Adrenal gland (tissue), 19 donors: Measurements from ENCODE around the gene ZNF611. TPM values are rescaled to one million over a fixed set of nuclear protein-coding genes. Genes with fewer than 3 reads are reported as not detected.
A peak's percentile ranks its signal among the peaks of the same experiment; 100 is the strongest.
"Not testable (repeated sequence)": the region's sequence is repeated elsewhere in the genome, so short reads cannot be mapped to it uniquely, and the experiment has no call there.

Experiments used
- DNase-seq, 7 donors: peaks; one replicate each; pipeline ENCODE4 v3.0.0-alpha.2; 2019 to 2020
- H3K27ac ChIP-seq, 5 donors: fragments of 200-600 bp; sonication (generic) in 4 of 5; 1 replicate in 3 of 5; 2 replicates in 2 of 5; pipeline versions ENCODE4 v1.5.1 to v1.8.0; 2016 to 2020; ENCODE audit warnings: mild to moderate bottlenecking in 1 of 5
- H3K27me3 ChIP-seq: fragments of 200-600 bp; 2 replicates; pipeline ENCODE4 v1.8.0; 2021
- H3K36me3 ChIP-seq, 2 donors: fragments of 200-600 bp; replicated peaks in 1 of 2; 1 replicate in 1 of 2; 2 replicates in 1 of 2; pipeline versions ENCODE4 v1.5.1 to v1.8.0; 2018 to 2022
- H3K4me1 ChIP-seq, 2 donors: fragments of 200-600 bp; replicated peaks in 1 of 2; 1 replicate in 1 of 2; 2 replicates in 1 of 2; pipeline versions ENCODE4 v1.5.1 to v1.8.0; 2018 to 2021
- H3K4me3 ChIP-seq, 4 donors: fragments of 200-600 bp; sonication (generic) in 3 of 4; one replicate each; pipeline ENCODE4 v1.5.1; 2016 to 2018
- H3K9me3 ChIP-seq, 3 donors: fragments of 200-600 bp; sonication (generic) in 1 of 3; replicated peaks in 1 of 3; 1 replicate in 2 of 3; 2 replicates in 1 of 3; pipeline versions ENCODE4 v1.5.1 to v1.8.0; 2016 to 2021
- POLR2A ChIP-seq, 2 donors: fragments of 450-650 bp; IDR thresholded peaks; one replicate each; pipeline ENCODE4 v1.6.1; 2017; ENCODE audit warnings: antibody characterized with exemption in 2 of 2, mild to moderate bottlenecking in 2 of 2, moderate library complexity in 1 of 2
- WGBS, 4 donors: extraction: QIAGEN DNeasy Blood & Tissue Kit in 2 of 4; methylation state at CpG; one replicate each; pipeline versions ENCODE4 v1.1.5 to v1.1.7; 2013 to 2017; 5-methylcytosine and 5-hydroxymethylcytosine counted together
- intact Hi-C, 2 donors: fragments of 100-400 bp; cut with DNase I; formaldehyde crosslinking; loops; one replicate each; pipeline versions ENCODE4 v1.14.1 to v1.15.0; 2022 to 2023
- long read RNA-seq, 10 donors: library from polyadenylated mRNA in 3 of 10; unstranded in 2 of 10; stranded (forward) in 1 of 10; transcript quantifications; one replicate each; pipeline ENCODE4 v2.0.0 and lab custom pipeline, GENCODE V29; 2021 to 2026
- polyA plus RNA-seq, 3 donors: library from polyadenylated mRNA; stranded (reverse); fragments of 200-250 nt in 2 of 3; fragments of 350-450 nt in 1 of 3; fragmentation: Illumina TruSeq in 1 of 3; extraction: RNeasy Lipid Tissue Mini Kit (QIAGEN cat#74804) in 1 of 3; gene quantifications; one replicate each; pipeline ENCODE4 v1.2.3, GENCODE V29; 2013 to 2014
- total RNA-seq, 9 donors: library from RNA; depleted of rRNA in 4 of 9; stranded (reverse); fragments of >200 nt in 4 of 9; fragments of 120-200 nt in 1 of 9; fragmentation: NEBNext Ultra II Directional in 1 of 9; extraction: Animal tissue kit (Norgen Biotek cat#: 25700) in 1 of 9; gene quantifications; one replicate each; pipeline versions ENCODE4 v1.1.0 to v1.2.4, GENCODE V29; 2013 to 2023
- TF ChIP-seq, protein P1 (sequence below), 6 experiments: fragments of 450-650 bp in 4 of 6; fragments of 200-600 bp in 2 of 6; sonication (generic) in 1 of 6; IDR thresholded peaks; 1 replicate in 5 of 6; 2 replicates in 1 of 6; pipeline versions ENCODE4 v1.5.1 to v1.8.0; 2016 to 2021; ENCODE audit warnings: antibody characterized with exemption in 6 of 6, mild to moderate bottlenecking in 2 of 6, moderate library complexity in 1 of 6
- donor health status: healthy with polysubstance abuse.
- donor health status: Bipolar disorder and iron deficiency.
- donor health status: DM: yes; HTN: yes; CAD: no.
- donor health status: DM: no; HTN: no; CAD: no.
- donor health status: DM: no; HTN: no; CAD: no.
- donor health status: DM: yes; HTN: yes; CAD: no.

ZNF611 gene
- 10 to 100 TPM in 6 of 9 donors, 1 to 10 TPM in 3; 8.3 to 21.8 (median 13.8) TPM for total RNA-seq
- polyA plus RNA-seq, result 1 to 10 TPM; 3.8 to 6.8 (median 5.7) TPM
- long read RNA-seq, donor 1, result 0 reads
- long read RNA-seq, donor 2, result 0 reads
- long read RNA-seq, donor 3, result 0 reads
- long read RNA-seq, donor 4, partial matches to known transcripts, result 0 of 1 reads
- long read RNA-seq, donor 4, other reads (novel, unspliced or antisense), result 1 of 1 reads
- long read RNA-seq, donor 5, partial matches to known transcripts, result 0 of 9 reads
- long read RNA-seq, donor 5, other reads (novel, unspliced or antisense), result 6 of 9 reads
- long read RNA-seq, donor 6, partial matches to known transcripts, result 0 of 3 reads
- long read RNA-seq, donor 6, other reads (novel, unspliced or antisense), result 3 of 3 reads
- long read RNA-seq, donor 7, result 0 reads
- long read RNA-seq, donor 8, partial matches to known transcripts, result 0 of 1 reads
- long read RNA-seq, donor 8, other reads (novel, unspliced or antisense), result 0 of 1 reads
- long read RNA-seq, donor 9, result 0 reads
- long read RNA-seq, donor 10, result 0 reads

DNA sequence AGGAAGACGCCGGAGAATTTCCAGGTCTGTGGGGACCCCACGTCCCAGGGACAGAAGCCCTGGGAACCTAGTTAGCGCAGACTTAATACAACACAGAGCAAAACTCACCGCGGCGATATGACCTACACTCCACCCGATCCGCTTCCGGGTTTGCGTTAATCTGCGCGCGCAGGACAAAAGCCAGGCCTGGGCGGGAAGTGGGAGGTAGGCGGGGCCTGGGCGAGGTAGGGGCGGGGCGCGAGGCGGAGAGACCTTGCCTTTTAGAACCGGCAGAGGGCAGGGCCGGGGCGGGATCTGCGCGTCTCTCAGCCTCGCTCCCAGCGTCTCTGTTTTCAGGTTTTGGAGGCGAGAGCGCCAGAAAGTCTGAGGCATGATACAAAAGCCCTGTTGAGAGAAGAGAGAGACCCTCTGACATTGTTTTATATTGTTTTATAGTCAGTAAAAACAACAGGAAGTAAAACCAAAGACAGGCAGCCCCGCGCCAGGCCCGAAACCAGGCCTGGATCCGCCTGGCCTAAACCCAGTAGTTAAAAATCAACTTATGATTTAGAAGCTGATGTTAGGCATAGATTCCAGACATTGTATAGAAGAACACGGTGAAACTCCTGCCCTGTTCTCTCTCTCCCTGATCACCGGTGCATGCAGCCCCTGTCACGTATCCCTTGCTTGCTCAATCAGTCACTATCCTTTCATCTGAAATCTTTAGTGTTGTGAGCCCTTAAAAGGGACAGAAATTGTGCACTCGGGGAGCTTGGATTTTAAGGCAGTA lies at the start of gene ZNF611:
Gene ZNF611, minus strand, starts transcription at position 152 of the 769 bp plus-strand sequence. CDS start 19,150 bp downstream, outside the sequence.
- H3K9me3 ChIP-seq, result no peaks in the 10 kb centered on the region
- no peaks in the 10 kb centered on the region for H3K36me3 ChIP-seq
- no peaks in the 10 kb centered on the region for H3K4me1 ChIP-seq
- TF ChIP-seq, protein P1, sequence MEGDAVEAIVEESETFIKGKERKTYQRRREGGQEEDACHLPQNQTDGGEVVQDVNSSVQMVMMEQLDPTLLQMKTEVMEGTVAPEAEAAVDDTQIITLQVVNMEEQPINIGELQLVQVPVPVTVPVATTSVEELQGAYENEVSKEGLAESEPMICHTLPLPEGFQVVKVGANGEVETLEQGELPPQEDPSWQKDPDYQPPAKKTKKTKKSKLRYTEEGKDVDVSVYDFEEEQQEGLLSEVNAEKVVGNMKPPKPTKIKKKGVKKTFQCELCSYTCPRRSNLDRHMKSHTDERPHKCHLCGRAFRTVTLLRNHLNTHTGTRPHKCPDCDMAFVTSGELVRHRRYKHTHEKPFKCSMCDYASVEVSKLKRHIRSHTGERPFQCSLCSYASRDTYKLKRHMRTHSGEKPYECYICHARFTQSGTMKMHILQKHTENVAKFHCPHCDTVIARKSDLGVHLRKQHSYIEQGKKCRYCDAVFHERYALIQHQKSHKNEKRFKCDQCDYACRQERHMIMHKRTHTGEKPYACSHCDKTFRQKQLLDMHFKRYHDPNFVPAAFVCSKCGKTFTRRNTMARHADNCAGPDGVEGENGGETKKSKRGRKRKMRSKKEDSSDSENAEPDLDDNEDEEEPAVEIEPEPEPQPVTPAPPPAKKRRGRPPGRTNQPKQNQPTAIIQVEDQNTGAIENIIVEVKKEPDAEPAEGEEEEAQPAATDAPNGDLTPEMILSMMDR (IDR thresholded peaks at IDR 0.05), result peak; percentile 32 to 79 (median 66)
- TF ChIP-seq POLR2A (IDR thresholded peaks at IDR 0.05), result peak; percentile 61 to 88
- intact Hi-C loops, result no loop called here
- H3K27me3 ChIP-seq, result no peaks in the 10 kb centered on the region
- DNase-seq, result peak; percentile 96 to 99 (median 98)
- WGBS, 4 donors, result 12 to 31% (median 12%) methylated on average over 15 to 38 of the region's 38 CpGs
- H3K27ac ChIP-seq, result peak within 1 kb of the TSS in 4 of 5 donors; percentile 52 to 89 (median 83)
- peak within 1 kb of the TSS; percentile 45 to 94 (median 75) for H3K4me3 ChIP-seq

DNA sequence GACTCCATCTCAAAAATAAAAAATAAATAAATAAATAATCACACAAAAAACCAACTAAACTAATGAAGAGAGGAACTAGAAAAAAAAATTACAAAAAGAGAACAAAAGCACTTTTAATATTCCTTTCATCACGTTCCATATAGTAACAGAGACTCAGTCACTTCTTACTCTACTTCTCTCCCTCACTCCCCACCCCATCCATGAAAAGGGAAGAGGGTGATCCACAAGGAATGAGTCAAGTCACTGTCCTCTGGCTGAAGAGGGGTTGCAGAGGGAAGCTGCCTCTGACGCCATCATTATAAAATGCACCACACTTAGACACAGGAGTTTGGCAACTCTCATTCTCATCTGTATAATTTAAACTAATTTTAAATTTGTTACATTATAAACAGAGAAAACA lies 48.0 kb upstream of the ZNF611 start:
- H3K36me3 ChIP-seq, H3K4me3 ChIP-seq, intact Hi-C loops, H3K27ac ChIP-seq, DNase-seq, H3K9me3 ChIP-seq, H3K27me3 ChIP-seq: not testable (repeated sequence)
- WGBS, 4 donors, result 76 to 95% (median 89%) methylated on average over 2 of the region's 2 CpGs
- H3K4me1 ChIP-seq, result peaks cover 4 to 13% of the 10 kb centered on the region in 2 donors

DNA sequence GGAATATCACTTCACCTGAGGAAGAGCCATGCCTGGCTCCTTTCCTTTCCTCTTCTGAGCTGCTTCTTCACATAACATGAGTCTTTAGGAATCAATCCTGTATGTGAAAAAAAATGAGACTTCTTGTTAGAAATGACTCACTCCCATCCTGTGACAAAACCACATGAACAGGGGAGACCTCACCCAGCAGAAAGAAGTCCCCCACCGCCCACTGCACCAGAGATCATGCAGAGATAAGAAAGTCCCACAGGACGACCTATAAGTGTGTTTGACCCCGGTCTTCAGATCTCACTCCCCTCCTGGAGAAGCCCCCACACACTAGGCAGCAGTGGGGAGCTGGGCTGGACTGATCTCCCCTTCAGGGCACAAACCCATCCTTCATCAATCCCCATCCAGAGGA lies 44.0 kb upstream of the ZNF611 start:
- H3K27ac ChIP-seq, result no peak overlapping the region
- no peak for TF ChIP-seq POLR2A (IDR thresholded peaks at IDR 0.05)
- TF ChIP-seq, protein P1 (IDR thresholded peaks at IDR 0.05), result no peak
- no peaks in the 10 kb centered on the region for H3K36me3 ChIP-seq
- intact Hi-C loops, result no loop called here
- DNase-seq, result no peak
- WGBS, 4 donors, result 62 to 77% (median 69%) methylated on average over 3 of the region's 3 CpGs
- H3K4me3 ChIP-seq, result no peak overlapping the region
- H3K4me1 ChIP-seq, result no peaks in the 10 kb centered on the region
- H3K9me3 ChIP-seq, result no peaks in the 10 kb centered on the region
- no peaks in the 10 kb centered on the region for H3K27me3 ChIP-seq

DNA sequence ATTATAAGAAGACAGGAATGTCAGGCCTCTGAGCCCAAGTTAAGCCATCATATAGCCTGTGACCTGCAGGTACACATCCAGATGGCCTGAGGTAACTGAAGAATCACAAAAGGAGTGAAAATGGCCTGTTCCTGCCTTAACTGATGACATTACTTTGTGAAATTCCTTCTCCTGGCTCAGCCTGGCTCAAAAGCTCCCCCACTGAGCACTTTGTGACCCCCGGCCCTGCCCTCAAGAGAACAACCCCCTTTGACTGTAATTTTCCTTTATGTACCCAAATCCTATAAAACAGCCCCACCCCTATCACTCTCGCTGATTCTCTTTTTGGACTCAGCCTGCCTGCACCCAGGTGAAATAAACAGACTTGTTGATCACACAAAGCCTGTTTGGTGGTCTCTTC lies 21.6 kb upstream of the ZNF611 start:
- H3K27ac ChIP-seq, DNase-seq, H3K4me3 ChIP-seq, H3K4me1 ChIP-seq, H3K9me3 ChIP-seq, intact Hi-C loops, H3K27me3 ChIP-seq, H3K36me3 ChIP-seq: not testable (repeated sequence)
- 74 to 92% (median 76%) methylated on average over 2 of the region's 2 CpGs for WGBS, 4 donors

DNA sequence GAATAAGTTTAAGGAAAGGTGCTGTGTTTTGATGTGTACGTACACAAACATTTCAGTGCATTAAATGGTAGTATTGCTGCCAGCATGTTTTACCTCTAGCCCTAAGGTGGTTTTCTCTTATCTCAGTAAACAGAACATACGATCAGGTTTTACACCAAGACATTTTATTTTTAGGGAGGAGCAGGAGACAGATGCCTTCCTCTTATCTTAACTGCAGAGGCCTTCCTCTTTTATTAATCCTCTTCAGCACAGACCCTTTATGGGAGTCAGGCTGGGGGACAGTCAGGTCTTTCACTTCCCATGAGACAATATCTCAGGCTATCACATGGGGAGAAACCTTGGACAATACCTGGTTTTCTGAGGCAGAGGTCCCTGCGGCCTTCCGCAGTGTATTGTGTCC lies 14.9 kb upstream of the ZNF611 start:
- Histone ChIP-seq H3K36me3 (no peaks in the 10 kb centered on the region), H3K9me3 (no peaks in the 10 kb centered on the region), H3K27ac (no peak overlapping the region), H3K4me3 (no peak overlapping the region), H3K27me3 (no peaks in the 10 kb centered on the region), H3K4me1 (no peaks in the 10 kb centered on the region)
- WGBS, 4 donors, result 50 to 58% (median 54%) methylated on average over 4 of the region's 4 CpGs
- intact Hi-C loops, result no loop called here
- TF ChIP-seq, protein P1 (IDR thresholded peaks at IDR 0.05), result no peak
- TF ChIP-seq POLR2A (IDR thresholded peaks at IDR 0.05), result no peak
- no peak for DNase-seq
